Stimulated activated CD8-positive, alpha-beta memory T cell treated with anti-CD3 and anti-CD28 coated beads, Interleukin-12 subunit alpha, Interleukin-12 subunit beta, amount 100 ng/mL, for 24 hours (primary cell): ENCODE results near the gene PACS1.
"Not testable (repeated sequence)": the region's sequence is repeated elsewhere in the genome, so short reads cannot be mapped to it uniquely, and the experiment has no call there.

Experiments used
- DNase-seq: peaks from one replicate; pipeline ENCODE4 v3.0.0-alpha.2; 2020; ENCODE audit errors: extremely low read depth

Gene PACS1

GRCh38 chr11:66076561-66076960 lies 6.5 kb downstream of the PACS1 start:
- no peak for DNase-seq

GRCh38 chr11:66077927-66078326 lies 7.9 kb downstream of the PACS1 start:
- no peak for DNase-seq

- not testable (repeated sequence) for DNase-seq
These were observed 8.9 kb downstream of the PACS1 start for GRCh38 chr11:66078949-66079348.

DNA sequence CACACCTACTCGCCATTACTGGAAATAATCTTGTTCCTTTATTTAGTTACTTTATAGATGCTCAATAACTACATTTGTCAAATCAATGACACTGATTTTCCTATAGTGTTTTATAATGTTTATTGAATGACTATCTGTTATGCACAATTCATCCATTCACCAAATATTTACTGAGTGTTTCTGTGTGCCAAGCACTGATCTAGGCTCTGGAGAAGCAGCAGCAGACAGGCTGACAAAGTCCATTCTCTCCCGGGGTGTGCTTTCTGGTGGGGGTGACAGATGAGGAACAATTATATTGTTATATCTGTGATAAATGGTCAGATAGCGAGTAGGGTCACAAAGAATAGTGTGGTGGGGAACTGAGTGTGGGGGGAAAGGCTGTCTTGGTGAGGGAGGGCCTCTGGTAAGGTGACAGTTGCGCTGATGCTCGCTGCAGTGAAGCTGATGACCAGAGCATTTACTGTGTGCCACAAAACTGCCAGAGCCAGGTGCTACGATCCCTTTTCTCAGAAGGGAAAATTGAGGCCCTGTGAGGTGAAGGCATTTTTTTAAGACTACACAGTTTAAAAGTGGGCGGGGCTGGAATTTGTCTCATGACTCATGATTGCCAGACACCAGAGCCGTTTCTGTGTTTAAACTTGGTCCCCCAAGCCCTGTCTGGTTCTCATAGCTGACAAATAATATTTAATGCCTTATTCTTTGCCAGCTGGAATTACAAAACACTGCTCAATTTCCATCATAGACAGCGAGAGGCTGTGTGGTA lies 10.2 kb downstream of the PACS1 start:
- no peak for DNase-seq

DNA sequence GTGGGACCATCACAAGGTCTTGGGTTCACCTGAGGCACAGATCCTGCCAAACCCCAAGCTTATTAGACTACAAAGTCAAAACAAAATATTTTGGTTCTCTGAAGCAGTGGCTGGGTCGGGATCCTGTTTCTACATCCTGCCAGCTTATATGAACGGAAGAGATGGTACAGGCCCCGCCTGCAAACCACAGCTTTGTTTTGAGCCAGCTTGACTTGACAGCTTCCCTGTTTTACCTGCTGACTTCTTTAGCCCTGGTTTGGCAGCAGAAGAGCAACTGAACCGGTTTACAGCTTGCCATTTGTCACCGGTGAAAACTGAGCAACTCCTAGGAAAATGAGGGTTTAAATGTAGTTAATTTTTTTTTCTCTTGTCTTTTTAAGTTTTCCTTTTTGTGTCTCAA lies 11.4 kb downstream of the PACS1 start:
- DNase-seq = no peak

DNA sequence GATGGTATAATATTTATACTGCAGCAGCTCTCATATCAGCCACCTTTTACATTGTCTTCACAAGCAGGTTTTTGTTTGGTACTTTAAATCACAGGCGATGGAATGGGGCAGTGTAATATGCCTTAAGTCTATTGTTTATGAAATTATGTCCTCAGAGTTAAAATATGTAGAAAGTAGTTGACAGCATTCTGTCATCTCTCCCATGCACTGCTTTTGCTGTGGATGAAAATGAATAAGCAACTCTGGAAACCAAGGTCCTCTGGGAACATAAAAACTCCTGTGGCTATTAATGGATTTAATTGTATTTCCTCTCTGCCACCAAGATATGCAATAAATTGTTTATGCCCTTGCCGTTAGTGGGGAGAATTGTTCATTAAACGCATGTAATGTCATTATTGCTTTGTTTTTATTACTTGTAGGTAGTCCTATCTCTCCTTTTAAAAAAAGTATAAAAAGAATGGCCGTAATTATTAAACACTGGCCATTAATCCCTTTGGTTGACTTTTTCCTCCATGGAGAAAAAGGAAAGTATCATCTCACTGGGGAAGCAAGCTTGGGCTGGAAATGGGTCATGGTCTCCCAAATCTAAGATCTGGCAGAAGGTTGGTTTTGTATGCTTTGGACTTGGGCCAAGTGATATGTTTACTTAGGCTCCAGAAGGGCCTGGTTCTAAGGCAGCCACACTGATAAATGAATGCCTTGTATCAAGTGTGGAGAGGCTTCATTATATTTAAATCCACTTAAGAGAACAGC lies 13.1 kb downstream of the PACS1 start:
- DNase-seq = no peak

GRCh38 chr11:66083767-66084166 lies 13.7 kb downstream of the PACS1 start:
- no peak for DNase-seq

GRCh38 chr11:66084821-66085475 lies 14.9 kb downstream of the PACS1 start:
- DNase-seq = no peak

DNA sequence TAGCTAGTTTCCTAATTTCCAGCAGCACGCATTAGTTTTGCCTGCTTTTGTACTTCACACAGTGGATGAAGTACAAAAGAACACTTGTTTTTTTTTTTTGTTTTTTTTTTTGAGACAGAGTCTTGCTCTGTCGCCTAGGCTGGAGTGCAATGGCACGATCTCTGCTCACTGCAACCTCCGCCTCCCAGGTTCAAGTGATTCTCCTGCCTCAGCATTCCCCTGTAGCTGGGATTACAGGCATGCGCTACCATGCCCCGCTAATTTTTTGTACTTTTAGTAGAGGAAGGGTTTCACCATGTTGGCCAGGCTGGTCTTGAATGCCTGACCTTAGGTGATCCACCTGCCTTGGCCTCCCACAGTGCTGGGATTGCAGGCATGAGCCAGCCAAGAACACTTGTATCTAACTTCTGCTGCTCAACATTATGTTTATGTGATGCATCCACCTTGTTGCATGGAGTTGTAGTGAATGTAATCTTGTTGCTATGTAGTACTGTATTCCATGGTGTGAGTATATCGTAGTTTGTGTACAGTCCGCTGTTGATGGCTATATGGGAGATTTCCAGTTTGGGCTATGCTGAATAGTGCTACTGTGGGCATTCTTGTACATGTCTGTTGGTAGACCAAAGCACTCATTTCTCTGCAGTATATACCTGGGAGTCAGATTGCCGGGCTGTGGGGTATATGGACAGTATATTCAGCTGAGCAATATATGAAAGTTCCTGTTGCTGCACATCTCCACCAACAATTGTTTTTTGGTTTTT lies 17.3 kb downstream of the PACS1 start:
- DNase-seq = no peak

DNA sequence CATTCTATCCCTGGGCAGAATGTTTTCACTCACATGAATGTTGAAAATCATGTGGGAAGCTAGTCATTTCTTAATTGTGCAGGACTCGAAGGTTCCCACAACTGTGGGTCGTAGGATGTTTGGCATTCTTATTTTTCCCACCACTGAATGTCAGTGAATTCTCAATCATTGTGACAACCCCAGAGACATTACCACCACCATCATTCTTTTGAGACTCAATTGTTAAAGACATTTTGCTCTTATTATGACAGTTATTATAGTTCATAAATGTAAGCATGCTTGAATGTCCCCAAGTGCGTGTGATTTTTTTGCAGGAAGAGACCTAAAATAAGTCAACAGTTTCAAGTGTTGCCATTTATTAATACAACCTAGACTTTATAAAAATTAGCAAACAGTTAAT lies 19.0 kb downstream of the PACS1 start:
- DNase-seq = no peak

DNA sequence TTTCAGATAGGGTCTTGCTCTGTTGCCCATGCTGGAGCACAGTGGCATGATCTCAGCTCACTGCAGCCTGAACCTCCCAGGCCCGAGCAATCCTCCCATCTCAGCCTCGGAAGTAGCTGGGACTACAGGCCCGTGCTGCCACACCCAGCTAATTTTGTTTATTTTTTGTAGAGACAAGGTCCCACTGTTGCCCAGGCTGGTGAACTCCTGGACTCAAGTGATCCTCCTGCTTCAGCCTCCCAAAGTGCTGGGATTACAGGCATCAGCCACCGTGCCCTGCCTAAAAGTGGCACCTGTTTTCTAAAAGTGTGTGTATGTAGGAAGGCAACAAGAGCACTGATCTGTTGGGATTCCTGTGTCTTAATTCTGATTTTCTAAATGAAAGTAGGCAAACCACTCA lies 20.2 kb downstream of the PACS1 start:
- DNase-seq = no peak

GRCh38 chr11:66092125-66092524 lies 22.1 kb downstream of the PACS1 start:
- DNase-seq = not testable (repeated sequence)

DNA sequence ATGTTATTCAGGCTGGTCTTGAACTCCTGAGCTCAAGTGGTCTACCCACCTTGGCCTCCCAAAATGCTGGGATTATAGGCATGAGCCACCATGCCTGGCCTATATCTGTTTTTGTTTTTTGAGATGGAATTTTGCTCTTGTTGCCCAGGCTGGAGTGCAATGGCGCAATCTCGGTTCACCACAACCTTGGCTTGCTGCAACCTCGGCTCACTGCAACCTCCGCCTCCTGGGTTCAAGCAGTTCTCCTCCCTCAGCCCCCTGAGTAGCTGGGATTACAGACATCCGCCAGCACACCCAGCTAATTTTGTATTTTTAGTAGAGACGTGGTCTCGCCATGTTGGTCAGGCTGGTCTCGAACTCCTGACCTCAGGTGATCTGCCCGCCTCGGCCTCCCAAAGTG lies 29.7 kb downstream of the PACS1 start:
- DNase-seq = not testable (repeated sequence)

GRCh38 chr11:66100272-66101065 lies 30.4 kb downstream of the PACS1 start:
- peak; percentile 21 for DNase-seq

GRCh38 chr11:66101066-66101464 lies 31.0 kb downstream of the PACS1 start:
- no peak for DNase-seq

GRCh38 chr11:66104057-66104638 lies 34.1 kb downstream of the PACS1 start:
- DNase-seq = no peak

- DNase-seq = no peak
These were observed 36.9 kb downstream of the PACS1 start for GRCh38 chr11:66106786-66107599.

DNA sequence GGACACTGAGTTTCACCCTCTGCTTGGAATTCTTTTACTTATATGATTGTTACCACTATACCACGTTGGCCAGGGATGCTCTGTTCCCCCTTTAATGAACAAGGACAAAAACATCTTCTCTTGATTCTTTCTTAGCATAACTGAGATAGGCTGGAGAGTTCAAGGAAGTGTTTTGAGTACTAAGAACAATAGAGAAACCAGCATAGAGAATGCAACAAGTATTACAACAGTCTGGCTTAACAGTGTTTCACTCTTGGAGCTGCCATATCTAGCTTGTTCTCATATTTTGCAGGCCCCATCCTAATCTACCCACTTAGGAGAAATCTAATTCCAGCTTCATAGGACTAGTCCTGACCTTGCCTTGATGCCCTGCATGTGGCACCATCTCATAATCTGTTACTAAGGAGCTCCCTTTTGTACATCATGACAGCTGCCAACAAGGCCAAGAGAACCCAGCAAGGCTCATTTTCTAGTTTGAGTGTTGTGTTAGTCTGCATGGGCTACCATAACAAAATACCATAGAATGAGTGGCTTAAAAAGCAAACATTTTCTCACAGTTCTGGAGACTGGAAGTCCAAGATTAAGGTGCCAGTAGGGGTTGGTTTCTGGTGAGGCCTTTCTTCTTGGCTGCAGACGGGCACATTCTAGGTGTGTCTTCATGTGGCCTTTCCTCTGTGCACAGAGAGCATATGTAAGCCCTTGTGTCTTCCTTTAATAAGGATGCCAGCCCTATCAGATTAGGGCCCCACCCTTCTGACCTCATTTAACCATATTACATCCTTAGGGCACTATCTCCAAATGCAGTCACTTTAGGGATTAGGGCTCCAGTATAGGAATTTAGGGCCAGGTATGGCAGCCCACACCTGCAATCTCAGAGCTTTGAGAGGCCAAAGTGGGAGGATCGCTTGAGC lies 37.8 kb downstream of the PACS1 start:
- no peak for DNase-seq

DNA sequence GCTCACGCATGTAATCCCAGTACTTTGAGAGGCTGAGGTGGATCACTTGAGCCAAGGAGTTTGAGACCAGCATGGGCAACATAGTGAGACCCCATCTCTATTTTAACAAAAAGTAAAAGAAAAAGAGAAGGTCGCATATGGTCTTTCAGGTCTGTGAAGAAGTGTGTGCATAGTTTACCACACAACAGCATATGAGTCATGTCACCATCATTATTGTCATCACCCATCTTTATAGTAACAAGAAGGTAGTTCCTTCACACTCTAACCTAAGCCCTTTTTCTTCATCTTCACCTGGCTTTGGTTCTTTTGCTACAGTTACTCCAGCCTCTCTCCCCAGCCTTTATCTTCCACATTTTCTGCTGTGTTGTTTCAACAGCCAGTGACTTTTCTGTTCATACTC lies 39.2 kb downstream of the PACS1 start:
- DNase-seq = no peak
